Kidney (tissue), 14 donors: ENCODE results near the gene CLDN14. TPM values are rescaled to one million over a fixed set of nuclear protein-coding genes. Genes with fewer than 3 reads are reported as not detected.
A peak's percentile ranks its signal among the peaks of the same experiment; 100 is the strongest.

Experiments
- DNase-seq, 5 donors: peaks; one replicate each; pipeline ENCODE4 v3.0.0-alpha.2; 2013 to 2020
- FAIRE-seq: peaks from 2 replicates; lab custom pipeline; 2012; peaks lifted over from hg19 to GRCh38; lab: Jason Lieb, UNC
- H3K27ac ChIP-seq, 2 donors: one replicate each; pipeline ENCODE4 v1.7.0; 2013; ENCODE audit warnings: low read depth in 2 of 2, low read length in 2 of 2, inconsistent platforms in 1 of 2
- H3K27me3 ChIP-seq: one replicate; pipeline ENCODE4 v1.7.1; 2013; ENCODE audit warnings: low read length, inconsistent platforms; ENCODE audit not compliant: control insufficient read depth, insufficient read depth
- H3K36me3 ChIP-seq, 3 donors: one replicate each; pipeline versions ENCODE4 v1.7.0 to v1.7.1; 2013; ENCODE audit warnings: low read length in 3 of 3, control low read depth in 1 of 3, inconsistent platforms in 1 of 3; ENCODE audit not compliant: insufficient read depth in 3 of 3, control insufficient read depth in 2 of 3
- H3K4me1 ChIP-seq, 3 donors: one replicate each; pipeline versions ENCODE4 v1.7.0 to v1.7.1; 2013; ENCODE audit warnings: low read length in 3 of 3, inconsistent platforms in 1 of 3, low read depth in 1 of 3; ENCODE audit not compliant: control insufficient read depth in 2 of 3, insufficient read depth in 2 of 3
- H3K4me3 ChIP-seq, 3 donors: one replicate each; pipeline versions ENCODE4 v1.7.0 to v1.8.1; 2013; ENCODE audit warnings: low read length in 3 of 3, control low read depth in 1 of 3, inconsistent platforms in 1 of 3
- H3K9ac ChIP-seq, 3 donors: one replicate each; pipeline versions ENCODE4 v1.7.0 to v1.7.1; 2013; ENCODE audit warnings: low read length in 3 of 3, control low read depth in 1 of 3, inconsistent platforms in 1 of 3
- H3K9me3 ChIP-seq, 3 donors: one replicate each; pipeline versions ENCODE4 v1.7.0 to v1.7.1; 2013; ENCODE audit warnings: low read length in 3 of 3, control low read depth in 1 of 3, inconsistent platforms in 1 of 3; ENCODE audit not compliant: control insufficient read depth in 2 of 3, insufficient read depth in 1 of 3
- CTCF ChIP-seq: IDR thresholded peaks from 3 replicates; pipeline ENCODE4 v1.5.1; 2012; ENCODE audit warnings: mild to moderate bottlenecking, moderate library complexity, borderline replicate concordance; ENCODE audit not compliant: insufficient read depth; ENCODE audit errors: extremely low read depth
- intact Hi-C: fragments of 100-400 bp; cut with DNase I; formaldehyde crosslinking; loops from one replicate; pipeline ENCODE4 v1.11.1; 2022
- polyA plus RNA-seq: library from polyadenylated mRNA; stranded (reverse); fragments of 350-450 nt; fragmentation: Illumina TruSeq; extraction: RNeasy Lipid Tissue Mini Kit (QIAGEN cat#74804); gene quantifications from one replicate; pipeline ENCODE4 v1.2.3, GENCODE V29; 2014; ENCODE audit warnings: low read depth, low replicate concordance; ENCODE audit not compliant: insufficient read depth
- total RNA-seq: library from RNA; stranded (reverse); fragmentation: NEBNext Ultra II Directional; extraction: Animal tissue kit (Norgen Biotek cat#: 25700); gene quantifications from one replicate; pipeline ENCODE4 v1.2.1, GENCODE V29; 2021
- donor health status: control.
- donor health status: control.
- donor health status: control.
- donor health status: control.
- donor health status: control.
- donor health status: DM: yes; HTN: yes; CAD: no.
- donor health status: Normal renal cell carcinoma (clear cell type).

Gene CLDN14
- total and polyA plus RNA-seq, 2 donors from 2014 or later: 8.7 to 10.0 TPM

- no peak for DNase-seq
- H3K4me3 ChIP-seq: no peak overlapping the region
- H3K27me3 ChIP-seq: no peaks in the 10 kb centered on the region
- no peak for FAIRE-seq
- H3K4me1 ChIP-seq: peaks cover 0 to 20% (median 6%) of the 10 kb centered on the region in 3 donors
- peak overlapping the region in 1 of 2 donors; percentile 60 for H3K27ac ChIP-seq
- no peaks in the 10 kb centered on the region for H3K36me3 ChIP-seq
- no peak for TF ChIP-seq CTCF
- peak overlapping the region in 1 of 3 donors; percentile 9 for H3K9ac ChIP-seq
- intact Hi-C loops: no loop called here
- H3K9me3 ChIP-seq: no peaks in the 10 kb centered on the region
Observed at GRCh38 chr21:36466061-36466511, 13.8 kb downstream of the CLDN14 start.

GRCh38 chr21:36465478-36465877 is 14.4 kb downstream of the CLDN14 start:
- H3K27ac ChIP-seq: peak overlapping the region in 1 of 2 donors; percentile 67
- DNase-seq: peak in 2 of 5 donors; percentile 31 to 38
- no peaks in the 10 kb centered on the region for H3K9me3 ChIP-seq
- no peak for FAIRE-seq
- H3K27me3 ChIP-seq: no peaks in the 10 kb centered on the region
- peaks cover 0 to 20% (median 7%) of the 10 kb centered on the region in 3 donors for H3K4me1 ChIP-seq
- H3K4me3 ChIP-seq: no peak overlapping the region
- intact Hi-C loops: no loop called here
- H3K9ac ChIP-seq: peak overlapping the region in 1 of 3 donors; percentile 9
- TF ChIP-seq CTCF: no peak
- no peaks in the 10 kb centered on the region for H3K36me3 ChIP-seq

- H3K9ac ChIP-seq: peak overlapping the region in 1 of 3 donors; percentile 61
Observed at GRCh38 chr21:36464590-36464989, 15.3 kb downstream of the CLDN14 start.

More at GRCh38 chr21:36464590-36464989, 15.3 kb downstream of the CLDN14 start:
- no peak for FAIRE-seq
- no peak overlapping the region for H3K4me3 ChIP-seq
- no peaks in the 10 kb centered on the region for H3K9me3 ChIP-seq
- no peaks in the 10 kb centered on the region for H3K36me3 ChIP-seq
- no peak for TF ChIP-seq CTCF
- intact Hi-C loops: no loop called here
- peak overlapping the region; percentile 26 to 67 for H3K27ac ChIP-seq
- no peaks in the 10 kb centered on the region for H3K27me3 ChIP-seq
- no peak for DNase-seq
- peaks cover 0 to 20% (median 7%) of the 10 kb centered on the region in 3 donors for H3K4me1 ChIP-seq
